Endothelial cell of umbilical vein (primary cell): ENCODE data around the gene ETV6. TPM values are rescaled to one million over a fixed set of nuclear protein-coding genes. Genes with fewer than 3 reads are reported as not detected.

Experiments
- BruUV-seq: library from RNA; stranded (reverse); fragments of 400-500 nt; replicated peaks from 2 replicates; lab custom pipeline; 2021; lab: Mats Ljungman, UMichigan
- CTCF ChIA-PET: fragments of 300-600, 350-600 bp; sonication (Branson Sonifier 250); formaldehyde crosslinking; loops from one replicate; lab custom pipeline; 2021; ENCODE audit warnings: antibody characterized with exemption, inconsistent platforms; lab: Charles Lee
- POLR2A ChIA-PET: fragments of 300-600, 350-600 bp; sonication (Branson Sonifier 250); formaldehyde crosslinking; loops from one replicate; lab custom pipeline; 2021; ENCODE audit warnings: antibody characterized with exemption, inconsistent platforms; lab: Charles Lee
- DNase-seq: peaks from one replicate; pipeline ENCODE4 v3.0.0-alpha.2; 2011; ENCODE audit warnings: low read depth, low spot score
- FAIRE-seq: peaks from 2 replicates; lab custom pipeline; 2011; peaks lifted over from hg19 to GRCh38; lab: Jason Lieb, UNC
- H2AFZ ChIP-seq: 2 replicates; pipeline ENCODE4 v1.6.0; 2012; ENCODE audit warnings: low read depth, low read length, control low read depth, inconsistent platforms
- H3K27ac ChIP-seq: 2 replicates; pipeline ENCODE4 v1.5.1; 2011; ENCODE audit warnings: low read depth, mild to moderate bottlenecking, control low read depth, low read length, moderate library complexity; ENCODE audit not compliant: insufficient read depth
- H3K27me3 ChIP-seq, 2 experiments: 2 replicates each; pipeline versions ENCODE4 v1.6.0 to v1.6.1; 2011; ENCODE audit warnings: low read length in 2 of 2, mixed read lengths in 1 of 2; ENCODE audit not compliant: control insufficient read depth in 2 of 2, insufficient read depth in 2 of 2
- H3K36me3 ChIP-seq, 2 experiments: 2 replicates in 1 of 2; 3 replicates in 1 of 2; pipeline ENCODE4 v1.5.1; 2011; ENCODE audit warnings: low read length in 2 of 2, mild to moderate bottlenecking in 1 of 2, moderate library complexity in 1 of 2; ENCODE audit not compliant: control insufficient read depth in 2 of 2, insufficient read depth in 2 of 2; ENCODE audit errors: extremely low read depth in 1 of 2
- H3K4me1 ChIP-seq: 3 replicates; pipeline ENCODE4 v1.5.1; 2011; ENCODE audit warnings: mild to moderate bottlenecking, low read length; ENCODE audit not compliant: control insufficient read depth, insufficient read depth; ENCODE audit errors: extremely low read depth
- H3K4me2 ChIP-seq: 2 replicates; pipeline ENCODE4 v1.6.1; 2011; ENCODE audit warnings: low read length, control low read depth, mixed read lengths; ENCODE audit not compliant: insufficient read depth
- H3K4me3 ChIP-seq, 3 experiments: fragments of 200-600 bp in 1 of 3; sonication (generic), shearing (Covaris generic) in 1 of 3; replicated peaks in 1 of 3; 2 replicates each; pipeline ENCODE4 v1.5.1; 2011 to 2016; ENCODE audit warnings: control low read depth in 3 of 3, low read length in 3 of 3, mild to moderate bottlenecking in 2 of 3, inconsistent platforms in 1 of 3, low read depth in 1 of 3, moderate library complexity in 1 of 3; ENCODE audit not compliant: insufficient read depth in 1 of 3
- H3K79me2 ChIP-seq: 2 replicates; pipeline ENCODE4 v1.6.0; 2012; ENCODE audit warnings: low read length, inconsistent platforms; ENCODE audit not compliant: control insufficient read depth, insufficient read depth
- H3K9ac ChIP-seq: replicated peaks from 2 replicates; pipeline ENCODE3; 2011; ENCODE audit warnings: low read length, control low read depth; ENCODE audit not compliant: insufficient read depth; ENCODE audit errors: extremely low read depth
- H3K9me1 ChIP-seq: replicated peaks from 3 replicates; pipeline ENCODE4 v1.6.0; 2011; ENCODE audit warnings: mild to moderate bottlenecking, low read length; ENCODE audit not compliant: control insufficient read depth, insufficient read depth; ENCODE audit errors: extremely low read depth
- H3K9me3 ChIP-seq: replicated peaks from 2 replicates; pipeline ENCODE4 v1.5.1; 2012; ENCODE audit warnings: low read length, inconsistent platforms; ENCODE audit not compliant: control insufficient read depth, insufficient read depth
- H4K20me1 ChIP-seq: replicated peaks from 2 replicates; pipeline ENCODE3; 2011; ENCODE audit warnings: mild to moderate bottlenecking, low read length; ENCODE audit not compliant: control insufficient read depth, insufficient read depth; ENCODE audit errors: extremely low read depth
- FOS ChIP-seq: IDR thresholded peaks from 2 replicates; pipeline ENCODE4 v1.6.1; 2011; ENCODE audit warnings: mild to moderate bottlenecking, low read length, moderate library complexity, borderline replicate concordance; ENCODE audit not compliant: insufficient read depth
- POLR2A ChIP-seq: IDR thresholded peaks from 2 replicates; pipeline ENCODE4 v1.6.1; 2012; ENCODE audit warnings: low read depth, mild to moderate bottlenecking, control low read depth, low read length
- dilution Hi-C: fragments of 300-500 bp; cut with MboI; formaldehyde crosslinking; loops from one replicate; pipeline ENCODE4 v1.15.0; 2019; ENCODE audit warnings: low sequenced_read_pairs; ENCODE audit not compliant: extremely low pct_ligation_motif_present
- intact Hi-C: fragments of 100-400 bp; cut with micrococcal nuclease; formaldehyde crosslinking; loops from one replicate; pipeline ENCODE4 v1.10.0; 2022
- polyA plus RNA-seq, 4 experiments: library from polyadenylated mRNA; depleted of rRNA in 3 of 4; stranded (reverse) in 3 of 4; unstranded in 1 of 4; fragments of >200 nt; gene quantifications; 2 replicates each; pipeline versions ENCODE4 v1.2.1 to v1.2.3, GENCODE V29; 2011 to 2012; ENCODE audit warnings: missing spikeins in 1 of 4
- total RNA-seq: library from RNA; stranded (reverse); gene quantifications from 2 replicates; pipeline ENCODE4 v1.2.3, GENCODE V29; 2021

Gene ETV6
- total and polyA plus RNA-seq, 2 donors (not counting 3 experiments of a cell fraction or from before 2014, with no cell fraction given) = 15.9 to 57.1 TPM

- DNase-seq = no peak
- H3K27me3 ChIP-seq = no peaks in the 10 kb centered on the region
- H3K4me1 ChIP-seq = peaks cover 14% of the 10 kb centered on the region
- H3K9ac ChIP-seq = no peak overlapping the region
- H3K4me3 ChIP-seq = no peak overlapping the region
- no peaks in the 10 kb centered on the region for H3K9me1 ChIP-seq
- no peak overlapping the region for H3K4me2 ChIP-seq
- ChIA-PET CTCF (no interaction called here), POLR2A (no interaction called here)
- TF ChIP-seq FOS = no peak
- H3K36me3 ChIP-seq = no peaks in the 10 kb centered on the region
- dilution Hi-C loops (no loop called here), intact Hi-C loops (no loop called here)
- H4K20me1 ChIP-seq = no peaks in the 10 kb centered on the region
- peak; percentile 49 for FAIRE-seq
- no peak overlapping the region for H3K27ac ChIP-seq
- H3K9me3 ChIP-seq = no peaks in the 10 kb centered on the region
- no peak overlapping the region for H2AFZ ChIP-seq
- no TSS peak for BruUV-seq
- peaks cover 53% of the 10 kb centered on the region for H3K79me2 ChIP-seq
Measured at GRCh38 chr12:11739980-11740577, 90.6 kb downstream of the ETV6 start.

- Histone ChIP-seq H3K36me3 (no peaks in the 10 kb centered on the region), H4K20me1 (no peaks in the 10 kb centered on the region), H3K9me3 (no peaks in the 10 kb centered on the region), H3K4me2 (no peak overlapping the region), H3K27ac (no peak overlapping the region), H3K27me3 (no peaks in the 10 kb centered on the region), H3K9ac (no peak overlapping the region), H3K4me3 (no peak overlapping the region), H3K9me1 (no peaks in the 10 kb centered on the region), H2AFZ (no peak overlapping the region), H3K4me1 (peaks cover 29% of the 10 kb centered on the region), H3K79me2 (peaks cover 41% of the 10 kb centered on the region)
- peak; percentile 9 for TF ChIP-seq FOS
- TF ChIP-seq POLR2A = no peak
- FAIRE-seq (peak; percentile 8), DNase-seq (no peak)
- POLR2A ChIA-PET = no interaction called here
- no TSS peak for BruUV-seq
- CTCF ChIA-PET = interaction anchor here (0.7 to 1.0 kb wide), 3 partner anchors 10 to 292 kb away, joined by 3 read pairs; no protein-coding TSS in a partner anchor
- dilution Hi-C loops (no loop called here), intact Hi-C loops (no loop called here)
Measured at GRCh38 chr12:11741434-11742092, 92.1 kb downstream of the ETV6 start.
